Brain microvascular endothelial cell (primary cell): ENCODE measurements around the gene RBM12.

ENCODE experiments used
- DNase-seq: peaks from one replicate; pipeline ENCODE4 v3.0.0-alpha.2; 2020
- H3K27ac ChIP-seq: fragments of 250-450 bp; sonication (Bioruptor Pico); 2 replicates; pipeline ENCODE4 v1.5.1; 2020; ENCODE audit warnings: mild to moderate bottlenecking, moderate library complexity
- H3K27me3 ChIP-seq: fragments of 250-450 bp; sonication (Bioruptor Pico); replicated peaks from 2 replicates; pipeline ENCODE4 v1.5.1; 2020; ENCODE audit warnings: mild to moderate bottlenecking
- H3K36me3 ChIP-seq: fragments of 250-450 bp; sonication (Bioruptor Pico); replicated peaks from 2 replicates; pipeline ENCODE4 v1.5.1; 2020; ENCODE audit warnings: mild to moderate bottlenecking
- H3K4me3 ChIP-seq: 2 replicates; pipeline ENCODE4 v1.5.1; 2011; ENCODE audit warnings: low read depth, mild to moderate bottlenecking, control low read depth, low read length, moderate library complexity
- CTCF ChIP-seq: IDR thresholded peaks from 2 replicates; pipeline ENCODE4 v1.5.1; 2011; ENCODE audit warnings: low read depth, mild to moderate bottlenecking, moderate library complexity, low read length, control low read depth, inconsistent platforms; ENCODE audit errors: missing control alignments
- in situ Hi-C: cut with HindIII; loops from 2 replicates; pipeline ENCODE4 v1.10.0; 2017; ENCODE audit warnings: low sequenced_read_pairs, low pct_ligation_motif_present

Gene RBM12

GRCh38 chr20:35660122-35660937 is 4.4 kb downstream of the RBM12 start:
- no peak overlapping the region for H3K27ac ChIP-seq
- H3K4me3 ChIP-seq: no peak overlapping the region
- in situ Hi-C loops: no loop called here
- no peak for DNase-seq
- H3K36me3 ChIP-seq: peaks cover under 1% of the 10 kb centered on the region
- TF ChIP-seq CTCF: no peak
- H3K27me3 ChIP-seq: no peaks in the 10 kb centered on the region

DNA sequence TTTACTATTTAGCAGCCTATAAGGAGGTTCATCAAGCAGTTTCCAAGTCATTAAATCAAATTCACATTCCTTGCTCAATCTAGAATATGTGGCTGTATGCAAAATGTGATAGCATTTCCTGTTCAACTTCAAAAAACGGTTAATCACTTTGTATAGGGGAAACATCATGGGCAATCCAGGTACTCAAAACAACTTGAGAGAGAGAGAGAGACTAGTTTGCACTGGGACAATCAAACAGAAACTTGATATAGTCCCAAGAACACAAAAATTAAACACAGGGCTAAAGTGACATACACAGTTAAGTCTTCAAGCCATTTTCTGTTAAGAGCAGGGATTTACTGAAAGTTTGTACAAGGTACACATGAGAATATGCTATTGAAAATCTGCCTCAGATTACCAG is 7.4 kb downstream of the RBM12 start:
- no peak for TF ChIP-seq CTCF
- DNase-seq: no peak
- Histone ChIP-seq H3K27me3 (no peaks in the 10 kb centered on the region), H3K4me3 (no peak overlapping the region), H3K27ac (no peak overlapping the region), H3K36me3 (peaks cover 29% of the 10 kb centered on the region)
- in situ Hi-C loops: no loop called here

DNA sequence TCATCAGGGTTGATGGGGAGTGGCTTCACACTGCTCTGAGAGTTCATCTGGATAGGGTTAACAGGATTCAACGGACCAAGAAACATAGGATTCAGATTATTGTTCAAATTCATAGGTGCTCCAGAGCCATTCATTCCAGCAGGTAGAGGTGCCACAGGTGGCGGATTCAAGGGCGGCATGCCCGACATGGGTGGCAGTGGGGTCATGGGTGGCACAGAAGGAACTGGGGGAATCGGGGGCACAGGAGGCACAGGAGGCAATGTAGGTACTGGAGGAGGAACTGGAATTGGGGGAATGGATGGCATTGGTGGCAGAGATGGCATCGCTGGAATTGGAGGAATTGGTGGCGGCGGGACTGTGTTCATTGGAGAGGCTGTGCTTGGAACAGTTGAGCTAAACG is 10.3 kb downstream of the RBM12 start:
- H3K4me3 ChIP-seq: no peak overlapping the region
- no peaks in the 10 kb centered on the region for H3K27me3 ChIP-seq
- in situ Hi-C loops: no loop called here
- DNase-seq: no peak
- TF ChIP-seq CTCF: no peak
- peaks cover 34% of the 10 kb centered on the region for H3K36me3 ChIP-seq
- H3K27ac ChIP-seq: no peak overlapping the region

DNA sequence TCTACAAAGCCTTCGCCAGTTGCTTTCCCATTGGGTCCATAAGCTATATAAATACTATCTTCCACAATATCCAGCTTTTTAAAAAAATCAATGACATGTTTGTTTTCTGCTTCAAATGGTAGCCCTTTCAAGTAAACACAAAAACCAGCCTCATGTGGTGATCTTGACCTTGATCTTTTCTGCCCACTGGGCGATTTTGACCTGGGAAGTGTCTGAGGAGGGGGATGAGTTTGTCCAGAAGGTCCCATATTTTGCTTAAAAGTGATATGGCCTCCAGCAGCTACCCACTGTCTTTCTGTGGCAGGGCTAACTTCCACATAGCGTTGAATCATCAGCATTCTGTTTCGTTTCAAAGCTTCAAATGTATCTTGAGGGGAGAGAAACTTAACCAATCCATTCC is 10.8 kb downstream of the RBM12 start:
- H3K27ac ChIP-seq: no peak overlapping the region
- H3K4me3 ChIP-seq: no peak overlapping the region
- DNase-seq: no peak
- in situ Hi-C loops: no loop called here
- H3K36me3 ChIP-seq: peaks cover 34% of the 10 kb centered on the region
- no peak for TF ChIP-seq CTCF
- H3K27me3 ChIP-seq: no peaks in the 10 kb centered on the region

- no peak overlapping the region for H3K27ac ChIP-seq
- in situ Hi-C loops: no loop called here
These were observed 11.3 kb downstream of the RBM12 start for GRCh38 chr20:35653430-35653734.

More at GRCh38 chr20:35653430-35653734, 11.3 kb downstream of the RBM12 start:
- H3K36me3 ChIP-seq: peaks cover 34% of the 10 kb centered on the region
- no peak for TF ChIP-seq CTCF
- H3K27me3 ChIP-seq: no peaks in the 10 kb centered on the region
- no peak for DNase-seq
- no peak overlapping the region for H3K4me3 ChIP-seq
